Central memory CD8-positive, alpha-beta T cell (primary cell): ENCODE data around the gene JMJD8.

ENCODE experiments used
- ATAC-seq: fragments of 150-1000 bp; cut with Tn5 transposase; replicated peaks from 2 replicates; pipeline ENCODE4 v1.10.0; 2022; ENCODE audit warnings: mild to moderate bottlenecking, moderate FRiP score, moderate number of reproducible peaks; ENCODE audit not compliant: poor library complexity, severe bottlenecking; ENCODE audit errors: extremely low read depth
- DNase-seq, 2 donors: peaks; one replicate each; pipeline ENCODE4 v3.0.0; 2021; ENCODE audit warnings: low spot score in 2 of 2
- H3K27ac Mint-ChIP-seq: one replicate; pipeline ENCODE4 v1.8.0; 2022; ENCODE audit warnings: low read depth, mild to moderate bottlenecking, moderate library complexity, mixed read lengths
- H3K27me3 Mint-ChIP-seq: one replicate; pipeline ENCODE4 v1.8.0; 2022; ENCODE audit warnings: mixed read lengths
- H3K36me3 Mint-ChIP-seq: one replicate; pipeline ENCODE4 v1.8.0; 2022; ENCODE audit warnings: mild to moderate bottlenecking, moderate library complexity, mixed read lengths; ENCODE audit not compliant: insufficient read depth
- H3K4me1 Mint-ChIP-seq: one replicate; pipeline ENCODE4 v1.8.0; 2022; ENCODE audit warnings: mixed read lengths
- H3K4me3 Mint-ChIP-seq: one replicate; pipeline ENCODE4 v1.8.0; 2022; ENCODE audit warnings: mild to moderate bottlenecking, moderate library complexity, mixed read lengths
- H3K9me3 Mint-ChIP-seq: one replicate; pipeline ENCODE4 v1.8.0; 2022; ENCODE audit warnings: mixed read lengths

The JMJD8 gene

DNA sequence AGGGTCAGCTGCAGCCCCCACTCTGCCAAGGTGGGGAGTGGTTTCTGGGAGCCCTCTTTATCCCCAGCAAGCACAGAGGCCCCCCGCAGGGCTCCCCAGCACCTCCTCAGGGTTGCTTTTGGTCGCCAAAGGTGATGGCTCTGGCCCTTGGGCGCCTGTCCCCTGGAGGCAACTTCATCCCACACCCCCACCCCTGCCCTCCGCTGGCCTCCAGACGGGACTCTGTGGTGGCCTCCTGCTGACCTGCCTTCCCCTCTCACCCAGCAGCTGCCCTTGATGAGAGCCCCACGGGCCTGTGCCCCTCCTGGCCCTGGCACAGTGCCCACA lies 24.0 kb downstream of the JMJD8 start:
- Mint-ChIP-seq H3K27me3 (no peaks in the 10 kb centered on the region), H3K4me1 (peaks cover 5% of the 10 kb centered on the region), H3K36me3 (peaks cover 2% of the 10 kb centered on the region), H3K4me3 (no peak overlapping the region), H3K9me3 (no peaks in the 10 kb centered on the region), H3K27ac (no peak overlapping the region)
- no peak for ATAC-seq
- no peak for DNase-seq

DNA sequence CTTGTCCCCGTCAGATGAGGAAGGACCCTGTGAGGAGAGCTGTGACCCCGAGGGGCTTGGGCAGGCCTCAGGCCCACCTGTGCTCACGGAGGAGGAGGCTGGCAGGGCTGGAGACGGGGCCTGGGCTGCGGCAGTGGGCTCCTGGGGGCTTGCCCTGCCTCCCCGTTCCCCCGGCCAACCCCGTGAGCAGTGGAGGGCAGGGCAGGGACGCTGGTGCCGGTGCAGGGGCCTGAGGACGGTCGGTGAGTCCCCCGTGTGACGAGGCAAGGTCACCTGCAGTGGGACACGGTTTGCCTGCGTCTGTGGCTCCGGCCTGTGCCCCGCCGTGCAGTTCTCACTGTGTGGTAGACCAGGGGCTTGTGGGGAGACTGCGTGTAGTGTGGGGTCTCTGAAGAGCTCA lies 24.5 kb downstream of the JMJD8 start:
- Mint-ChIP-seq H3K27me3 (no peaks in the 10 kb centered on the region), H3K4me3 (no peak overlapping the region), H3K9me3 (no peaks in the 10 kb centered on the region), H3K4me1 (peaks cover 5% of the 10 kb centered on the region), H3K36me3 (peaks cover 2% of the 10 kb centered on the region), H3K27ac (no peak overlapping the region)
- DNase-seq = no peak
- ATAC-seq = no peak

DNA sequence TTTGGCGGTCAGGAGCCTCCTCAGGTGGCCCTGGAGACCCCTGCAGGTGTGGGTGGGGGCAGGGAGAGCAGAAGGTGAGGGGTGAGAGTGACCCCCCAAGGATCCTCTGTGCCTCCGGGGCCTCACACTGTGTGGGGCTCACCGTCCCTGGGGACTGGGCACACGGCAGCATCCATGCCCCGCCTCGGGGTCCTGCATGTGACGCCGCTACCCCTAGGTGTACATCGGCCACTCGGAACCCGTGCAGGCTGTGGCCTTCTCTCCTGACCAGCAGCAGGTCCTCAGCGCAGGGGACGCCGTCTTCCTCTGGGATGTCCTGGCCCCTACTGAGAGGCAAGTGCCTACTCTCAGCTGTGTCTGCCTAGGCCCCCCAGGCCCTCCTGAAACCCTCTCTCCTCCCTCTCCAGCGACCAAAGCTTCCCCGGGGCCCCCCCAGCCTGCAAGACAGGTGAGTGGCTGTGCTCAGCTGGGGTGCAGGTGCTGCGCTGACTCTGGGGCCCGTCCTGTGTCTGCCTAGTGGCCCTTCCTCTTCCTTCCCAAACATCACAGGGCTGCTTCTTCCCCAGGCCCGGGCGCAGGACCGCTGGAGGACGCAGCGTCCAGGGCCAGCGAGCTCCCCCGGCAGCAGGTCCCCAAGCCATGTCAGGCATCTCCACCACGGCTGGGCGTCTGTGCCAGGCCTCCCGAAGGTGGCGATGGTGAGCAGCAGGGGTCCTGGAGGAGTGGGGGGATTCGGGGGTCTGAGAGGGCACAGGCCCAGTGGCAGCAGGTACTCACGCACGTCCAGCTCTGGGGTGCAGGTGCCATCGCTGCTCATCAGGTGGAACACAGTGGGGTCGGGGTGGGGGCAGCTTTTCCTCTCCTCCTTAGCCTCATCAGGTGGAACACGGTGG lies 25.2 kb downstream of the JMJD8 start:
- no peaks in the 10 kb centered on the region for H3K27me3 Mint-ChIP-seq
- ATAC-seq (no peak), DNase-seq (no peak)
- no peak overlapping the region for H3K27ac Mint-ChIP-seq
- H3K4me3 Mint-ChIP-seq = no peak overlapping the region
- peaks cover 5% of the 10 kb centered on the region for H3K4me1 Mint-ChIP-seq
- H3K9me3 Mint-ChIP-seq = no peaks in the 10 kb centered on the region
- peaks cover 2% of the 10 kb centered on the region for H3K36me3 Mint-ChIP-seq

DNA sequence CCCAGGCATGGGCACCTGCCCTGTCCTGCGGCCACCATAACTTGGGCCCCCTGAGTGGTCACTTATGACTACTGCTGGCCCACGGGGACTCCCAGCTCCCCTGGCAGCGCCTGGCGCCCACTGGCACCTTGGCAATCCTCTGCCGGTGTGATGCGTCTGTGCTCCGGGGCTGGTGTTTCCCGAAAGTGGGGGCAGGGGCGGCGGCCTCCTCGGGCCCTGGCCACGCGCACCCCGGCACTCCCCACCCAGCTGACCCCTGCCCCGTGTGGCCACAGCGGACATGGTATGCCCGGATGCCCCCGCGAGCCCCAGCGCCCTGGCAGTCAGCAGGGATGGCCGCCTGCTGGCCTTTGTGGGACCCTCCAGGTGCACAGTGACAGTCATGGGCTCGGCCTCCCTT lies 26.6 kb downstream of the JMJD8 start:
- no peak overlapping the region for H3K4me3 Mint-ChIP-seq
- no peak for DNase-seq

DNA sequence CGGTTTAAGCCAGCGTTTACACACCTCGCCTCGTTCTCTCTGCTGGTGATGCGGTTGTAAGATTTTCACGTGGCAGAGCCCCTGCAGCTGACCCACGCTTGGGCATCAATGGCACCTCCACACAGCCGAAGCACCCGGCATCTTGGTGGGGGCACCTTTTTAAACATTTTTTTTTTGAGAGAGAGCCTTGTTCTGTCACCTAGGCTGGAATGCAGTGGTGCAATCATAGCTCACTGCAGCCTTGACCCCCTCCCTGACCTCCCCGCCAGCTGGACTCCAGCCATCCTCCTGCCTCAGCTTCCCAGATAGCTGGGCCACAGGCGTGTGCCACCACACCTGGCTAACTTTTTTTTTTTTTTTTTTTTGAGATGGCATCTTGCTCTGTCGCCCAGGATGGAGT lies 30.1 kb downstream of the JMJD8 start:
- H3K4me1 Mint-ChIP-seq = no peaks in the 10 kb centered on the region
- H3K36me3 Mint-ChIP-seq = peaks cover 5% of the 10 kb centered on the region
- ATAC-seq (no peak), DNase-seq (no peak)
- H3K4me3 Mint-ChIP-seq = no peak overlapping the region
- no peaks in the 10 kb centered on the region for H3K27me3 Mint-ChIP-seq
- H3K9me3 Mint-ChIP-seq = no peaks in the 10 kb centered on the region
- H3K27ac Mint-ChIP-seq = no peak overlapping the region

More for the DNA sequence above, 26.6 kb downstream of the JMJD8 start:
- no peak for ATAC-seq
- Mint-ChIP-seq H3K4me1 (peaks cover 5% of the 10 kb centered on the region), H3K9me3 (no peaks in the 10 kb centered on the region), H3K27ac (no peak overlapping the region), H3K27me3 (no peaks in the 10 kb centered on the region), H3K36me3 (peaks cover 3% of the 10 kb centered on the region)

DNA sequence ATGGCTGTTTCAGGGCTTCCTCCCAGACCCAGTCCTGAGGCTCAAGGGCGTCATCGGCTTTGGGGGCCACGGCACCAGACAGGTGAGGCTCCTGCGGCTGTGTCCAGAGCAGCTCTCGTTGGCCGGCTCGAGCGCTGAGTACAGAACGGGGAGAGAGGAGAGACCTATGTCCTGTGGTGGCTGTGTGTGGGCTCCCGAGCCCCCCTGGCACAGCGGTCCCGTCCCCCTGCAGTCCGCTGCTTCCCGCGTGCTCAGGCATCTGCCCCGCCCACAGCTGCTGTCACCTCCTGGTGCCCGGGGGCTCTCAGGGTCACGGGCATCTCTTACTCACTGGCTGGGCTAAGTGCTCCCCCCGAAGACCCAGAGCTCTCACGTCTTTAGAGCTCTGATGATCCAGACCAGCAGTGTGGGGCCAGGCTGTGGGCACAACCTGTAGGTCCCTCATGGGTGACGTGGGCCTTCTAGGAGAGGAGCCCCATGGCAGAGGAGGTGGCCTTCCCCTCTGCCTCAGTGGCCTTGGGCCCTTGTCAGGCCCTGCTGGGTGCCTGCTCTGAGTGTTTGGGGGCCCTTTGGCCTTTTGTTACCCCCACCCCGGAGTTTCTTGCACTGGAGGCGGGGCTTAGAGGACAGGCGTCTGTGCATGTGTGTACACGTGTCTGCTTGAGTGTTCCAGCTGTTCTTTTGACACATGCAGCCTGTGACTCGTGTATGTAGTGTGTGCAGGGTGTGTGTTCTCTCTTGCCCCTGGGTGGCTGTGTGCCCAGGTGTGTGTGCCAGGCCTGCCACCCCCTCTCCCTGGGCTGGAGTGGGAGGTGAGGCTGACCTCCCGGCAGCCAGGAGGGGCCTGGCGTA lies 31.5 kb downstream of the JMJD8 start:
- Mint-ChIP-seq H3K9me3 (no peaks in the 10 kb centered on the region), H3K36me3 (peaks cover 5% of the 10 kb centered on the region), H3K27me3 (no peaks in the 10 kb centered on the region), H3K4me3 (no peak overlapping the region), H3K4me1 (no peaks in the 10 kb centered on the region), H3K27ac (no peak overlapping the region)
- ATAC-seq (no peak), DNase-seq (no peak)

DNA sequence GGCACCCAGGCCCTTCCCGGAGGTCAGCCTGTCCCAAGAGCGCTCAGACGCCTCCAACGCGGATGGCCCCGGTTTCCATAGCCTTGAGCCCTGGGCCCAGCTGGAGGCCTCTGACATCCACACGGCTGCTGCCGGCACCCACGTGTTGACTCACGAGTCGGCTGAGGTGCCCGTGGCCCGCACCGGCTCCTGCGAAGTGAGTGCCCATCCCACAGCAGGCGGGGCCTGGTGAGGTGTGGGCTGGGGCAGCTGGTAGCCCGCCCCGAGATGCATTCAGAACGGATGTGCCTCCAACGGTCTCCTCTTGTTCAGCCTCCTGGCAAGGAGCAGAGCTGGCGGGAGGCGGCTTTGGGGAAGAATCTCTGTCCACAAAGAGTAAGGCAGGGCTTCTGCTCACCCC lies 32.3 kb downstream of the JMJD8 start:
- Mint-ChIP-seq H3K36me3 (peaks cover 5% of the 10 kb centered on the region), H3K27ac (no peak overlapping the region), H3K27me3 (no peaks in the 10 kb centered on the region), H3K4me1 (no peaks in the 10 kb centered on the region), H3K4me3 (peak overlapping the region; percentile 48), H3K9me3 (no peaks in the 10 kb centered on the region)
- DNase-seq (no peak), ATAC-seq (no peak)

DNA sequence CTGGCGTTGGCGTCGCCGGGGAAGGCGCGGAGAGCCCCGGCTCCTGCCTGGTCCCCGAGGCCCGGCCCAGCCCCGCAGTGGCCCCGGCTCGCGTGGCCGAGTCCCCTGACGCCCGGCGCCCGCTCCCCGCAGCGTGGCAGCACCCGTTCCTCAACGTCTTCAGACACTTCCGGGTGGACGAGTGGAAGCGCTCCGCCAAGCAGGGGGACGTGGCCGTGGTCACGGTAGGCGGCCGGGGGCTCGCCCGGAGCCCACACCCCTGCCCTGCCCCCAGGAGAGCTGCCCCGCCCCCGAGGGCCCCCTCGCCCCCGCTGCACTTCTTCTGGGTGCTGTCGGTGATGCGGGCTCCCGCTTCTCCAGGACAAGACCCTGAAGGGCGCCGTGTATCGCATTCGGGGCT lies 34.5 kb downstream of the JMJD8 start:
- DNase-seq = no peak
- Mint-ChIP-seq H3K27me3 (no peaks in the 10 kb centered on the region), H3K36me3 (peaks cover 5% of the 10 kb centered on the region), H3K4me3 (peak overlapping the region; percentile 67), H3K4me1 (no peaks in the 10 kb centered on the region), H3K9me3 (no peaks in the 10 kb centered on the region), H3K27ac (no peak overlapping the region)
- ATAC-seq = no peak

DNA sequence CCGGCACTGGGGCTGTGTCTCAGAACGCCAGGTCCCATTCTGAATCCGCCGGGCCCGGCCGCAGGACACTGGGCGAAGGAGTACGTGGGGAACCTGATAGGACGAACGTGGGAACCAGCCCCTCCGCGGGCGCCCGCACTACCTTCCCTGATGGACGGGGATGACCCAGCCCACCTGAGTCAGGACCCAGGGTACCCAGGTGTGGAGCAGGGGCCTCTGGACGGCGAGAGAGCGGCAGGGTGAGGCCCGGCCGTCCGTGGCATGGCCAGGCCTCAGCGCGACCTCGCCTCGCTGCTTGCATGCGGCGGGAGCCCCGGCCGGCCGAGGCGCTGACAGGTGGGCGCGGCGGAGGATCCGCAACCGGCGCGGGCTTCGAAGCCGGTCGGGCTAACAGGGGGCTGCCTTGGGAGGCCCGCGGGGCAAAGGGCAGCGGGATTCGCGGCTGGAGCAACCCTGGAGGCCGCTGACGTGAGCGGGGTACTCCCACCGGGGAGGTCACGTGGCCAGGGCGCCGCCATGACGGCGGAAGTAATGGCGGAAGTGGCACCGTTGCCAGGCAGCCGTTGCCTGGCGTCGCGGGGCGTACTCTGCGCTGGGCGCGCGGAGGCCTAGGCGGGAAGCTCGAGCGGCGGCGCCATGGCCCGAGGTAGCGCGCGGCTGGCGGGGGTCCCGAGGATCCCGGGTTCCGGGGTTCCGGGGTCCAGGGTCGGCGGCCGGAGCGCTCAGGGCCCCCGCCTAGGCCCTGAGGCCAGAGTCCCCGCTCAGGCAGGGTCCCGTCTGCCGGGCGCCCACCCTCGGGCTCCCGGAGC lies 35.1 kb downstream of the JMJD8 start, which contains the start of gene WDR90:
TSS of gene WDR90 (plus strand) at position 585 of the 809 bp plus-strand sequence. CDS start at position 637, 52 bp downstream.
- Mint-ChIP-seq H3K4me1 (peaks cover 2% of the 10 kb centered on the region), H3K9me3 (no peaks in the 10 kb centered on the region), H3K4me3 (peak within 1 kb of the TSS; percentile 67), H3K27me3 (no peaks in the 10 kb centered on the region), H3K36me3 (peaks cover 5% of the 10 kb centered on the region), H3K27ac (peak within 1 kb of the TSS; percentile 55)
- ATAC-seq (peak; percentile 98), DNase-seq (peak; percentile 82)

DNA sequence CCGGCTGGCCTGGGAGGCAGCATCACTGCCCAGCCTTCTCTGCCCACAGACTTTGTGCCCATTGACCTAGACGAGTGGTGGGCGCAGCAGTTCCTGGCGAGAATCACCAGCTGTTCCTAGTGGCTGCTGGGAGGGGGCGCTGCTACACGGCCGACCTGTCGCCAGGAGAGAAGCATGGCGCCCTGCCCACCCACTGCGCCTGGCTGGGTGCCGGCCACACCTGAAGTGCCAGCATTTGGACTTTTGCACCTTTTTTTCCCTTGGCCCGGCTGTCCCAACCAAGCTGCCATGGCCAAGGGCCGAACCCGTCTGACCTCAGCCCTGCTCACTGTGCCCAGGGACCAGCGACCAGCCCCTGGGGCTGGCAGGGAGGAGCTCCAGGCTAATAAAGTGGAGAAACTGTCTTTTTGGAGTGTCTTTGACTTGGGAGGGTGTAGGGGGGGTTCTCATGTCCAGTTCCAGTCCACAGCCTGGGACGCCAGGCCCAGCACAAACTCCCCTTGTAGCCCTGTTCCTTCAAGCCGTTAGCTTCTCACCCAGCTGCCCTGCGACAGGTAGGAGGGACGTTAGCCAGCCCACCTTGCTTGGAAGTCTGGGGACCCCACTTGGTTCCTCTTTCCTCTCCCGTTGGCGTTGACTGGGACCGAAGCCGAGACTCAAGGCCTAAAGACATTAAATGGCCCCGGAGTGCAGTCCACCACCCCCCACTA lies 35.9 kb downstream of the JMJD8 start:
- Mint-ChIP-seq H3K9me3 (no peaks in the 10 kb centered on the region), H3K4me3 (peak overlapping the region; percentile 67), H3K4me1 (peaks cover 7% of the 10 kb centered on the region), H3K27me3 (no peaks in the 10 kb centered on the region), H3K36me3 (peaks cover 3% of the 10 kb centered on the region), H3K27ac (peak overlapping the region; percentile 53)
- ATAC-seq = no peak
- no peak for DNase-seq

DNA sequence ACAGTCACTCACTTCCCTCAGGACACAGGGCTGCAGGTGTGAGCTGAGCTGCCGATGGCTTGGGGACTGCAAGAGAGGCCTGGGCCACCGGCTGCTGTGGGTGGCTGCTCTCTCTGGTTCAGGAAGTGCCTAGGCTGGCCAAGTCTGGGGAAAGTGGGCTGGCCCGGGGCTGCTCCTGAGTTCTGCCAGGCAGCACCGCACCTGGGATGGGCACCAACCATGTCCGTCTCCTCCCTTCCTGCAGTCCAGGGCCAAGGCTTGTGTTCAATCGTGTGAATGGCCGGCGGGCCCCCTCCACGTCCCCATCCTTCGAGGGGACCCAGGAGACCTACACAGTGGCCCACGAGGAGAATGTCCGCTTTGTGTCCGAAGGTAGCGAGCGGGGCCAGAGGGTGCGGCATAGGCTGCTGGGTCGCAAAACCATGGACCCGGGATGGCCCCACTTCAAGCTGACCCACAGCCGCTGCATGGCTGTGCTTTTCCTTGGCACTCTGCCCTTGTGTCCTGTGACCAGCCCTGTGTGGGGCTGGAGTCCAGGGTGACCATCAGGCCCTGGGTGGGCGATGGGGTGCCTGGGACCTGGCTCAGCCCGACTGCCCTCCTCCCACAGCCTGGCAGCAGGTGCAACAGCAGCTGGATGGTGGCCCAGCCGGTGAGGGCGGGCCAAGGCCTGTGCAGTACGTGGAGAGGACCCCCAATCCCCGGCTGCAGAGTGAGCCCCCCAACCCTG lies 36.8 kb downstream of the JMJD8 start:
- ATAC-seq (no peak), DNase-seq (no peak)
- H3K36me3 Mint-ChIP-seq = peaks cover 5% of the 10 kb centered on the region
- peaks cover 7% of the 10 kb centered on the region for H3K4me1 Mint-ChIP-seq
- H3K27ac Mint-ChIP-seq = no peak overlapping the region
- no peaks in the 10 kb centered on the region for H3K27me3 Mint-ChIP-seq
- H3K9me3 Mint-ChIP-seq = no peaks in the 10 kb centered on the region
- H3K4me3 Mint-ChIP-seq = peak overlapping the region; percentile 16
